Measurements from ENCODE around the gene PRRG1. TPM values are rescaled to one million over a fixed set of nuclear protein-coding genes. Genes with fewer than 3 reads are reported as not detected.
"Not testable (repeated sequence)": the region's sequence is repeated elsewhere in the genome, so short reads cannot be mapped to it uniquely, and the experiment has no call there.

PRRG1 gene
- total and polyA plus RNA-seq, 8 donors = 0.75 to 3.2 (median 1.8) TPM

DNA sequence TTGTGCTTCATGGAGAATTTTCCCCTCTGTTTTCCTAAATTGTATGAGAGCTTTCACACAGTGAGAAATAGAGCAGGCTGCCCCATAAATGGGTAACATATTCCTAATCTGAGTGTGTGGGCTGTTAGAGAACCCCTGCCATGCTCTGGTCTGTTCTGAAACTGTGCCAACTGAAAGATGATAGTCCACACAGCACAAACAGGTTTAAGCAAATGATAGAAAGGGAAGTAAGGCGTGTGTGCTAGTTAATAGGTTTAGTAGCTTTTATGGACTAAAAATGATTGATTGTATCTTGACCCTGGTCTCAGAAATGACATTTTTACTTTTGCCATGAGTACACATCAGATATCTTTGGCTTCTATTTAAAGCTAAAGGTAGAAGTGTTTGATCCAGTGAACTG, 106.2 kb downstream of the PRRG1 start:
- ATAC-seq = no peak
- intact Hi-C loops (cut with DNase I) = no loop called here
- Histone ChIP-seq H3K36me3 (no peaks in the 10 kb centered on the region), H3K27ac (no peak overlapping the region), H3K9me3 (no peaks in the 10 kb centered on the region), H3K4me3 (no peak overlapping the region), H3K27me3 (no peaks in the 10 kb centered on the region), H3K4me1 (no peaks in the 10 kb centered on the region)
- DNase-seq = no peak
- no peak for TF ChIP-seq CTCF (IDR thresholded peaks at IDR 0.05)
- FAIRE-seq = no peak
- 14 to 27% methylated on average over 1 of the region's 1 CpG for WGBS, 2 donors

DNA sequence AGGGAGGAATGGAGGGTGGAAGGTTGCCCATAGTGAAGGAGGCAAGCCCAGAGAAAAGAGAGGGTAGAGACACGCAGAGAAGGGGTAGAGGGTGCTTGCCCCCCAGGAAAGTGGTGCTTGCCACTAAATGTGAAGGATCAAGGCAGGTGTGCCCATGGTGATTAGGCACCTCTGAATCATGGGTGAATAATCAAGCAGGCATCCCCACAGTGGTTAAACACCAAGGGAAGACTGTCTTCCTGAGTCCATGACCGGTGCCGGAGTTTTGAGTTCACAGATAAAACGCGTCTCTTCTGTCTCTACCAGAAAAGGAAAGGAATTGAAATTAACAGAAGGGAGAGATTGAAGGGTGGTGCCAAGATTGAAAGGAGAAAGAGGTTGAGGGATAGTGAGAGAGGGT, 111.1 kb downstream of the PRRG1 start:
- H3K36me3 ChIP-seq; H3K9me3 ChIP-seq; ATAC-seq; H3K4me3 ChIP-seq; intact Hi-C loops (cut with DNase I); FAIRE-seq; H3K27me3 ChIP-seq; DNase-seq; H3K27ac ChIP-seq; H3K4me1 ChIP-seq: not testable (repeated sequence)
- 86 to 98% methylated on average over 5 of the region's 5 CpGs for WGBS, 2 donors

DNA sequence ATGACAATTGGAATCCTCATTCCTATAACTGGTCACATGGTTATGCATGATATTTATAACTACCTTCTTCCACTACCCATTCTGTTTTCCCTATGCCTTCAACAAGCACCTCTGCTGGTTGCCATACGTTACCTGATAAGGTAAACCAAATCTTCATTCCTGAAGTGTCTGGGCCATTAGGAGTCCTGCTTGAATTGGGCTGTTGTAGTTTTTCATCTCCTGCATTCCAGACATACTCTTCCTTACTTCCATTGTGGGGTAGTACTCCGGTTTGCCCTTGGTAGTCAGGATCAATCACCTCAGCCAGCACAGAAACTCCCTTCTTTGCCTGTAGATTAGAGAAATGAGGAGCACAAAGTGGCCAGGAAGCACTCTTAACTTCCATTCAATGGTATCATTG, 113.2 kb downstream of the PRRG1 start:
- 71 to 86% methylated on average over 2 of the region's 2 CpGs for WGBS, 2 donors
- ATAC-seq = no peak
- intact Hi-C loops (cut with DNase I) = no loop called here

GRCh38 chrX:37468124-37468739, 119.1 kb downstream of the PRRG1 start:
- Histone ChIP-seq H3K4me1 (no peaks in the 10 kb centered on the region), H3K27ac (no peak overlapping the region), H3K36me3 (no peaks in the 10 kb centered on the region), H3K4me3 (no peak overlapping the region), H3K9me3 (no peaks in the 10 kb centered on the region), H3K27me3 (no peaks in the 10 kb centered on the region)
- no peak for DNase-seq
- ATAC-seq = no peak
- intact Hi-C loops (cut with DNase I) = no loop called here
- 66 to 91% methylated on average over 3 of the region's 3 CpGs for WGBS, 2 donors
- TF ChIP-seq CTCF (IDR thresholded peaks at IDR 0.05) = no peak
- FAIRE-seq = no peak

More for the DNA sequence above, 113.2 kb downstream of the PRRG1 start:
- FAIRE-seq (no peak), DNase-seq (no peak)
- Histone ChIP-seq H3K27ac (no peak overlapping the region), H3K27me3 (no peaks in the 10 kb centered on the region), H3K4me3 (no peak overlapping the region), H3K36me3 (no peaks in the 10 kb centered on the region), H3K4me1 (no peaks in the 10 kb centered on the region), H3K9me3 (no peaks in the 10 kb centered on the region)
- TF ChIP-seq CTCF (IDR thresholded peaks at IDR 0.05) = no peak

DNA sequence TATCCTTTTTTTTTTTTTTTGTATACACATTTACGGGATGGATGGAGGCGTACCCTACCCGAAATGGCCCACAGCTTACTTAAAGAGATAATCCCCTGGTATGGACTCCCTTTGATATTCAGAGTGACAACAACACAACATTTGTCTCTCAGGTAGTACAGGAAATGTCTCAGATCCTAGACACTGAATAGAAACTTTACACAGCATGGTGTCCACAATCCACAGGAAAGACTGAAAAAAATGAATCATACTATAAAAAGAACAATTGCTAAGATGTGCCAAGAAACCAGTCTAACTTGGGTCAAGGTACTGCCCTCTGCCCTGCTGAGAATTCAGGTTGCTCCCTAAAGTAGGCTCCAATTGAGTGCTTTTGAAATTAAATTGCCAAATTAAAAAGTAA, 121.5 kb downstream of the PRRG1 start:
- no peak for DNase-seq
- no peak for TF ChIP-seq CTCF (IDR thresholded peaks at IDR 0.05)
- Histone ChIP-seq H3K27ac (no peak overlapping the region), H3K9me3 (no peaks in the 10 kb centered on the region), H3K4me3 (no peak overlapping the region), H3K4me1 (no peaks in the 10 kb centered on the region), H3K27me3 (no peaks in the 10 kb centered on the region), H3K36me3 (no peaks in the 10 kb centered on the region)
- intact Hi-C loops (cut with DNase I) = no loop called here
- WGBS, 2 donors = 77 to 90% methylated on average over 3 of the region's 3 CpGs
- no peak for FAIRE-seq
- no peak for ATAC-seq

Measured in pancreas (tissue), 10 donors.